ENCODE measurements around the gene RAPGEF1.

The RAPGEF1 gene

GRCh38 chr9:131748411-131748955 lies 8.6 kb upstream of the RAPGEF1 start:
- H3K4me3 ChIP-seq (ENCODE audit: low read depth, low read length) = no peak overlapping the region
- no peak for TF ChIP-seq CTCF (IDR thresholded peaks at IDR 0.05; ENCODE audit: low read depth, low read length)

GRCh38 chr9:131747352-131747751 lies 7.5 kb upstream of the RAPGEF1 start:
- TF ChIP-seq CTCF (IDR thresholded peaks at IDR 0.05; ENCODE audit: low read depth, low read length) = peak; percentile 42; the same call in 1 of the 2 replicates
- H3K4me3 ChIP-seq (ENCODE audit: low read depth, low read length) = no peak overlapping the region

- H3K4me3 ChIP-seq (ENCODE audit: low read depth, low read length) = no peak overlapping the region
- TF ChIP-seq CTCF (IDR thresholded peaks at IDR 0.05; ENCODE audit: low read depth, low read length) = no peak
Observed at GRCh38 chr9:131745610-131746009, 5.7 kb upstream of the RAPGEF1 start.

GRCh38 chr9:131744720-131745201 lies 4.9 kb upstream of the RAPGEF1 start:
- TF ChIP-seq CTCF (IDR thresholded peaks at IDR 0.05; ENCODE audit: low read depth, low read length) = no peak
- H3K4me3 ChIP-seq (ENCODE audit: low read depth, low read length) = no peak overlapping the region

GRCh38 chr9:131744171-131744719 lies 4.4 kb upstream of the RAPGEF1 start:
- no peak for TF ChIP-seq CTCF (IDR thresholded peaks at IDR 0.05; ENCODE audit: low read depth, low read length)
- no peak overlapping the region for H3K4me3 ChIP-seq (ENCODE audit: low read depth, low read length)

- H3K4me3 ChIP-seq (ENCODE audit: low read depth, low read length) = no peak overlapping the region
- TF ChIP-seq CTCF (IDR thresholded peaks at IDR 0.05; ENCODE audit: low read depth, low read length) = no peak
Observed at GRCh38 chr9:131743501-131743900, 3.6 kb upstream of the RAPGEF1 start.

- no peak overlapping the region for H3K4me3 ChIP-seq (ENCODE audit: low read depth, low read length)
- TF ChIP-seq CTCF (IDR thresholded peaks at IDR 0.05; ENCODE audit: low read depth, low read length) = no peak
Observed at GRCh38 chr9:131743096-131743495, 3.2 kb upstream of the RAPGEF1 start.
